Erythroblast (primary cell): ENCODE measurements around the gene CORO1C.

ENCODE experiments used
- GATA1 ChIP-seq: IDR thresholded peaks from 2 replicates; pipeline ENCODE4 v1.6.1; 2011; ENCODE audit warnings: low read depth, mild to moderate bottlenecking, control low read depth, low read length, moderate library complexity
- POLR2A ChIP-seq: IDR thresholded peaks from 2 replicates; pipeline ENCODE4 v1.6.1; 2011; ENCODE audit warnings: mild to moderate bottlenecking, low read length

GRCh38 chr12:108620236-108620879 is 111.0 kb downstream of the CORO1C start:
- TF ChIP-seq POLR2A (no peak), GATA1 (no peak)
